Left ventricle myocardium inferior (tissue), 1 donor: ENCODE measurements around the gene SIT1. TPM values are rescaled to one million over a fixed set of nuclear protein-coding genes. Genes with fewer than 3 reads are reported as not detected.

Experiments used
- DNase-seq: peaks from one replicate; pipeline ENCODE4 v3.0.0-alpha.2; 2020
- H3K27ac ChIP-seq: fragments of 200-600 bp; replicated peaks from 2 replicates; pipeline ENCODE4 v1.8.0; 2021
- H3K27me3 ChIP-seq: fragments of 200-600 bp; 2 replicates; pipeline ENCODE4 v1.8.0; 2021; ENCODE audit warnings: low read depth
- H3K36me3 ChIP-seq: fragments of 200-600 bp; 2 replicates; pipeline ENCODE4 v1.8.0; 2021
- H3K4me1 ChIP-seq: fragments of 200-600 bp; 2 replicates; pipeline ENCODE4 v1.8.0; 2021
- H3K4me3 ChIP-seq: fragments of 200-600 bp; 2 replicates; pipeline ENCODE4 v1.8.0; 2021; ENCODE audit warnings: mild to moderate bottlenecking, moderate library complexity
- H3K9me3 ChIP-seq: fragments of 200-600 bp; replicated peaks from 2 replicates; pipeline ENCODE4 v1.8.0; 2021
- CTCF ChIP-seq: fragments of 200-600 bp; IDR thresholded peaks from 2 replicates; pipeline ENCODE4 v1.8.0; 2021; ENCODE audit warnings: antibody characterized with exemption, mild to moderate bottlenecking, borderline replicate concordance
- intact Hi-C: fragments of 100-400 bp; cut with micrococcal nuclease; formaldehyde crosslinking; loops from one replicate; pipeline ENCODE4 v1.11.0; 2022
- long read RNA-seq: library from polyadenylated mRNA; unstranded; transcript quantifications from one replicate; pipeline ENCODE4 v2.0.0, GENCODE V29; 2021
- total RNA-seq: library from RNA; stranded (reverse); fragmentation: NEBNext Ultra II Directional; extraction: Animal tissue kit (Norgen Biotek cat#: 25700); gene quantifications from one replicate; pipeline ENCODE4 v1.2.1, GENCODE V29; 2021
- donor health status: DM: no; HTN: yes; CAD: no; lungs with severe emphysema.

The SIT1 gene
- total RNA-seq: not detected
- long read RNA-seq: 0 reads

GRCh38 chr9:35650341-35651158 lies at the start of gene SIT1:
Gene SIT1 (minus strand): TSS chr9:35650931. CDS start chr9:35650853, 78 bp downstream.
- DNase-seq: no peak
- TF ChIP-seq CTCF: no peak
- peaks cover 13% of the 10 kb centered on the region for H3K4me1 ChIP-seq
- no peak within 1 kb of the TSS for H3K27ac ChIP-seq
- no peaks in the 10 kb centered on the region for H3K9me3 ChIP-seq
- H3K27me3 ChIP-seq: no peaks in the 10 kb centered on the region
- H3K4me3 ChIP-seq: no peak within 1 kb of the TSS
- no peaks in the 10 kb centered on the region for H3K36me3 ChIP-seq
- intact Hi-C loops: no loop called here

- H3K9me3 ChIP-seq: no peaks in the 10 kb centered on the region
- H3K4me3 ChIP-seq: no peak overlapping the region
- peaks cover 47% of the 10 kb centered on the region for H3K4me1 ChIP-seq
- no peaks in the 10 kb centered on the region for H3K27me3 ChIP-seq
- peak overlapping the region; percentile 72 for H3K27ac ChIP-seq
- intact Hi-C loops: no loop called here
- DNase-seq: no peak
- peaks cover 96% of the 10 kb centered on the region for H3K36me3 ChIP-seq
- no peak for TF ChIP-seq CTCF
Observed at GRCh38 chr9:35700031-35700430, 49.3 kb upstream of the SIT1 start.

GRCh38 chr9:35698231-35698630 lies 47.5 kb upstream of the SIT1 start:
- Histone ChIP-seq H3K27me3 (no peaks in the 10 kb centered on the region), H3K4me3 (no peak overlapping the region), H3K9me3 (no peaks in the 10 kb centered on the region), H3K27ac (no peak overlapping the region), H3K4me1 (peaks cover 35% of the 10 kb centered on the region), H3K36me3 (peaks cover 78% of the 10 kb centered on the region)
- intact Hi-C loops: no loop called here
- no peak for TF ChIP-seq CTCF
- no peak for DNase-seq

- Histone ChIP-seq H3K27ac (peak overlapping the region; percentile 54), H3K4me1 (peaks cover 35% of the 10 kb centered on the region), H3K4me3 (no peak overlapping the region), H3K27me3 (no peaks in the 10 kb centered on the region), H3K36me3 (peaks cover 70% of the 10 kb centered on the region), H3K9me3 (no peaks in the 10 kb centered on the region)
- DNase-seq: no peak
- intact Hi-C loops: no loop called here
- TF ChIP-seq CTCF: no peak
Observed at GRCh38 chr9:35697486-35697885, 46.8 kb upstream of the SIT1 start.

- no peaks in the 10 kb centered on the region for H3K27me3 ChIP-seq
- intact Hi-C loops: no loop called here
- peak; percentile 48 for DNase-seq
- H3K4me3 ChIP-seq: no peak overlapping the region
- peak; percentile 94 for TF ChIP-seq CTCF
- peaks cover 62% of the 10 kb centered on the region for H3K36me3 ChIP-seq
- H3K27ac ChIP-seq: peak overlapping the region; percentile 54
- no peaks in the 10 kb centered on the region for H3K9me3 ChIP-seq
- H3K4me1 ChIP-seq: peaks cover 33% of the 10 kb centered on the region
Observed at GRCh38 chr9:35696520-35697215, 45.9 kb upstream of the SIT1 start.
